Measurements from ENCODE around the gene CNTNAP5.

Gene CNTNAP5

DNA sequence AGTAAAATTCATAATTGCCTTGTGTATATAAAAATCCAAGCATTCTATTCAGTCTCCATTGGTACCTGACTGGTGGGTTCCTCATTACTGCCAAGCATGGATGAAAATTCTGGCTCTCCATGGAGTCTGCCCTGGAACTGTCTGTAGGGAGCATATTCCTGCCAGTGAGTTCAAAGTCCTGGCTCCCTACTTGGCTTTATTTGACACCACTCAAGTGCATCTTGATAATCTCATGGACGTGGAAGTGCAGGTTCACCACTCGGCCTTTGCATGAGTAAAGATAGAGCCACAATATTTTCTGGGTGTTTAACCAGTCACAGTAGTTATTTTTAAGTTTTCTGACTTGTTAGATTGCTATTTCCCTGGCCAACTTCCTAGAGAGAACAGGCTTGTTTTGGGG is 63.5 kb downstream of the CNTNAP5 start:
- TF ChIP-seq ZFX (IDR thresholded peaks at IDR 0.05; ENCODE audit: borderline replicate concordance), result no peak
- TF ChIP-seq, protein P1, sequence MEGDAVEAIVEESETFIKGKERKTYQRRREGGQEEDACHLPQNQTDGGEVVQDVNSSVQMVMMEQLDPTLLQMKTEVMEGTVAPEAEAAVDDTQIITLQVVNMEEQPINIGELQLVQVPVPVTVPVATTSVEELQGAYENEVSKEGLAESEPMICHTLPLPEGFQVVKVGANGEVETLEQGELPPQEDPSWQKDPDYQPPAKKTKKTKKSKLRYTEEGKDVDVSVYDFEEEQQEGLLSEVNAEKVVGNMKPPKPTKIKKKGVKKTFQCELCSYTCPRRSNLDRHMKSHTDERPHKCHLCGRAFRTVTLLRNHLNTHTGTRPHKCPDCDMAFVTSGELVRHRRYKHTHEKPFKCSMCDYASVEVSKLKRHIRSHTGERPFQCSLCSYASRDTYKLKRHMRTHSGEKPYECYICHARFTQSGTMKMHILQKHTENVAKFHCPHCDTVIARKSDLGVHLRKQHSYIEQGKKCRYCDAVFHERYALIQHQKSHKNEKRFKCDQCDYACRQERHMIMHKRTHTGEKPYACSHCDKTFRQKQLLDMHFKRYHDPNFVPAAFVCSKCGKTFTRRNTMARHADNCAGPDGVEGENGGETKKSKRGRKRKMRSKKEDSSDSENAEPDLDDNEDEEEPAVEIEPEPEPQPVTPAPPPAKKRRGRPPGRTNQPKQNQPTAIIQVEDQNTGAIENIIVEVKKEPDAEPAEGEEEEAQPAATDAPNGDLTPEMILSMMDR (IDR thresholded peaks at IDR 0.05), result no peak

GRCh38 chr2:124091721-124092120 is 66.6 kb downstream of the CNTNAP5 start:
- no peak overlapping the region for H3K27ac ChIP-seq
- TF ChIP-seq ZFX (IDR thresholded peaks at IDR 0.05; ENCODE audit: borderline replicate concordance), result no peak
- TF ChIP-seq, protein P1 (IDR thresholded peaks at IDR 0.05), result no peak

More for the DNA sequence above, 63.5 kb downstream of the CNTNAP5 start:
- no peak overlapping the region for H3K27ac ChIP-seq

DNA sequence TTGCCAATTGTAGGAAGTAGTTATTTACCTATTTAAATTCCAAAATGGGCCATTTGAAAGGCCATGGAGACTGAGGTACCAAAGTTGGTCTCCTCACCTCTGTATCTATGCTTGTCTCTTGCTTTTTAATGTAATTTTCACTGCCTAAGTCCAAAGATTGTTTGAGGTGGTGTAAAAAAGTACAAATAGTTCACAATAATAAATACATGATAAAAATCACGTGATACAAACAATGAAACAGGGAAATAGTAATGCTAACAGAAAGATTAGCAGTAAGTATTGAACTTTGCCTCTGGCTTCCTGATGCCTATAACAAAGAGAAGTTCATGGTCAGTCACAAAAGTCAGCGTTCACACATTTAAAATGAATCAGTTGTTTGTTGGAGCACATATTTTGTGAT is 67.6 kb downstream of the CNTNAP5 start:
- TF ChIP-seq, protein P1 (IDR thresholded peaks at IDR 0.05), result no peak
- TF ChIP-seq ZFX (IDR thresholded peaks at IDR 0.05; ENCODE audit: borderline replicate concordance), result no peak
- H3K27ac ChIP-seq, result peak overlapping the region; percentile 12; the same call in 1 of the 2 replicates

DNA sequence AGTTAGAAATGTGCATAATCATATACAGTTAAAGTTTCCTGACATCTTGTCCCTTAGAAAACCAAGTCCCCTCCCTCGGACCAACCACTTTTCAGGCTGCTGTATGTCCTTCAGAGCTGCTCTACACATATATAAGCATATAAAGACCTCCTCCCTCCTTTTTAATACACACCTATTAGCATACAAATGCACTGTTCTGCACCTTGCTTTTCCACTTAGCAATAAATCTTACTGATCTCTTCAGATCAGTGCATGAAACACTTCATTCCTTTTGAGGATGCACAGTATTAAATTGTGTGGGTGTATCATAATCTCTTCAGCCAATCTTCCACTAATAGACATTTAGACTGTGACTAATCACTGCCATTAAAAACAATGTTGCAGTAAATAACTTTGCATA is 79.8 kb downstream of the CNTNAP5 start:
- no peak for TF ChIP-seq ZFX (IDR thresholded peaks at IDR 0.05; ENCODE audit: borderline replicate concordance)
- TF ChIP-seq, protein P1 (IDR thresholded peaks at IDR 0.05), result no peak
- H3K27ac ChIP-seq, result no peak overlapping the region

DNA sequence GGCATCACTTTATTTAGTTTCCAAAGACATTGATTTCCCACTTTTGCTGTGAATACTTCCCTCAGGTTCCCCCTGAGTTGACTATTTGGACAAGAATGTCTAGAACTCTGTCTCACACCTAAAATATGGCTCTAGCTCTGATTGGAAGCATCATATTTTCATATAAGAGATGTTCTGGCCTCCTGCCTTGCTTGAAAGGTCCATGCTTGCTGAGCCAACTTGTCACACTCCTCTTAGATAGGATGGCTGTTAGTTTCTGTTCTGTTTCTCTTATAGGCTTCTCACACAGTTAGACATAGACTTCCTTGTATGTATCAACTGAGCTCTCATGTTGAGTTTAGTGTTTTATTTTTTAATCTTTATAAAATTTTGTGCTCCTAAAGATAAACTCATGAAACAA is 87.1 kb downstream of the CNTNAP5 start:
- no peak overlapping the region for H3K27ac ChIP-seq
- no peak for TF ChIP-seq ZFX (IDR thresholded peaks at IDR 0.05; ENCODE audit: borderline replicate concordance)
- TF ChIP-seq, protein P1 (IDR thresholded peaks at IDR 0.05), result no peak

DNA sequence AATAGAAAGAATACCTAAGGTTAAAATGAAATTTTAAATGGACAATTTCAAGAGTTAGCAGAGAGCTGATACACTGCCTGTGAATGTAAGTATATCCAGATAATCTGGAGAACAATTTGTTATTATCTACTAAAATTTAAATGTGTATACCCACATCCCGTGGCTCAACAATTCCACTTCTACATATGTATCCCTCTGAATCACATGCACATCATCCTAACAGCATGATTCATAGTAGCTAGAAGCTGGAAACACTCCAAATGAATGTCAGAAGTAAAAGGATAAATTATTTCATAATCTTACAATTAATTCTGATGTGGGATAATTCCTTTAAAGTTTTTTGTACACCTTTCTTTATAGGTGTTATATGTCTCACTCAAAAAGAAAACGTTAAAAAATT is 87.9 kb downstream of the CNTNAP5 start:
- H3K27ac ChIP-seq, result no peak overlapping the region
- TF ChIP-seq ZFX (IDR thresholded peaks at IDR 0.05; ENCODE audit: borderline replicate concordance), result no peak
- TF ChIP-seq, protein P1 (IDR thresholded peaks at IDR 0.05), result no peak

DNA sequence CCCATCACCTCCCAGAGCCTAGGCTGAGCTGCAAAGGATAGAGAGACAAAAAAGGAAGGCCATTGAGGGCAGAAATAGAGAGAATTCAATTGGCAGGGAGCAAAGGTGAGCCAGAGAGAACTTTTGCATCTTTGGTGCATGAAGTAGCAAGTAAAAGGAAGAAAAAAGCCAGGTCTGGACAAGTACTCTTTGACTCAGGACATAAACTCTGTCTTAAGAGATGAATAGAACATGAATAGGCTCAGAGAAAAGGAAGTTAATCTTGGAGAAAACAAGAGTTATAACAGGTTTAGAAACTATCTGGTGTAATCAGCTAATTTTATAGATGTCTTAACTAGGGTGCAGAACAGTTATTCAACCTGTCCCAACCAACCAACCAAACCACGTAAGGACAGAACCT is 95.2 kb downstream of the CNTNAP5 start:
- no peak for TF ChIP-seq ZFX (IDR thresholded peaks at IDR 0.05; ENCODE audit: borderline replicate concordance)
- TF ChIP-seq, protein P1 (IDR thresholded peaks at IDR 0.05), result no peak
- no peak overlapping the region for H3K27ac ChIP-seq
